Activated CD8-positive, alpha-beta memory T cell treated with anti-CD3 and anti-CD28 coated beads, Interleukin-2, amount 50 U/mL, for 24 hours (primary cell): ENCODE results near the gene TMEM98.
"Not testable (repeated sequence)": the region's sequence is repeated elsewhere in the genome, so short reads cannot be mapped to it uniquely, and the experiment has no call there.

ENCODE experiments used
- DNase-seq: peaks from one replicate; pipeline ENCODE4 v3.0.0-alpha.2; 2020; ENCODE audit errors: extremely low read depth

TMEM98 gene

GRCh38 chr17:32941419-32942032 is 13.6 kb downstream of the TMEM98 start:
- DNase-seq, result no peak

GRCh38 chr17:32943206-32943605 is 15.3 kb downstream of the TMEM98 start:
- no peak for DNase-seq

- no peak for DNase-seq
These were observed 15.8 kb downstream of the TMEM98 start for GRCh38 chr17:32943647-32944191.

GRCh38 chr17:32944248-32945020 is 16.5 kb downstream of the TMEM98 start:
- DNase-seq, result no peak

- DNase-seq, result no peak
These were observed 18.6 kb downstream of the TMEM98 start for GRCh38 chr17:32946375-32947135.

- no peak for DNase-seq
These were observed 19.8 kb downstream of the TMEM98 start for GRCh38 chr17:32947736-32948135.

GRCh38 chr17:32949181-32949580 is 21.2 kb downstream of the TMEM98 start:
- DNase-seq, result no peak

GRCh38 chr17:32952491-32952890 is 24.5 kb downstream of the TMEM98 start:
- not testable (repeated sequence) for DNase-seq

- no peak for DNase-seq
These were observed 25.1 kb downstream of the TMEM98 start for GRCh38 chr17:32953045-32953444.

GRCh38 chr17:32953857-32954256 is 25.9 kb downstream of the TMEM98 start:
- no peak for DNase-seq

- no peak for DNase-seq
These were observed 26.5 kb downstream of the TMEM98 start for GRCh38 chr17:32954477-32954876.

- DNase-seq, result no peak
These were observed 27.2 kb downstream of the TMEM98 start for GRCh38 chr17:32955155-32955554.

GRCh38 chr17:32956240-32956970 is 28.5 kb downstream of the TMEM98 start:
- no peak for DNase-seq

- DNase-seq, result no peak
These were observed 30.5 kb downstream of the TMEM98 start for GRCh38 chr17:32958418-32958817.

GRCh38 chr17:32960815-32961214 is 32.9 kb downstream of the TMEM98 start:
- no peak for DNase-seq

GRCh38 chr17:32962320-32962711 is 34.4 kb downstream of the TMEM98 start:
- no peak for DNase-seq

GRCh38 chr17:32964541-32964940 is 36.6 kb downstream of the TMEM98 start:
- DNase-seq, result no peak

- DNase-seq, result not testable (repeated sequence)
These were observed 41.3 kb downstream of the TMEM98 start for GRCh38 chr17:32969231-32969630.

GRCh38 chr17:32970281-32970680 is 42.3 kb downstream of the TMEM98 start:
- DNase-seq, result no peak

GRCh38 chr17:32971171-32971570 is 43.2 kb downstream of the TMEM98 start:
- no peak for DNase-seq

- DNase-seq, result no peak
These were observed 48.2 kb downstream of the TMEM98 start for GRCh38 chr17:32976131-32976530.

GRCh38 chr17:32976605-32977004 is 48.7 kb downstream of the TMEM98 start:
- no peak for DNase-seq
